HG03575 (cell line): ENCODE data around the gene BNC1.
"Not testable (repeated sequence)": the region's sequence is repeated elsewhere in the genome, so short reads cannot be mapped to it uniquely, and the experiment has no call there.

Experiments used
- ATAC-seq: cut with Tn5 transposase; IDR thresholded peaks from one replicate; pipeline ENCODE4 v1.9.1; 2021; ENCODE audit not compliant: unreplicated experiment, insufficient number of reproducible peaks, low FRiP score; ENCODE audit errors: extremely low read depth

BNC1 gene

DNA sequence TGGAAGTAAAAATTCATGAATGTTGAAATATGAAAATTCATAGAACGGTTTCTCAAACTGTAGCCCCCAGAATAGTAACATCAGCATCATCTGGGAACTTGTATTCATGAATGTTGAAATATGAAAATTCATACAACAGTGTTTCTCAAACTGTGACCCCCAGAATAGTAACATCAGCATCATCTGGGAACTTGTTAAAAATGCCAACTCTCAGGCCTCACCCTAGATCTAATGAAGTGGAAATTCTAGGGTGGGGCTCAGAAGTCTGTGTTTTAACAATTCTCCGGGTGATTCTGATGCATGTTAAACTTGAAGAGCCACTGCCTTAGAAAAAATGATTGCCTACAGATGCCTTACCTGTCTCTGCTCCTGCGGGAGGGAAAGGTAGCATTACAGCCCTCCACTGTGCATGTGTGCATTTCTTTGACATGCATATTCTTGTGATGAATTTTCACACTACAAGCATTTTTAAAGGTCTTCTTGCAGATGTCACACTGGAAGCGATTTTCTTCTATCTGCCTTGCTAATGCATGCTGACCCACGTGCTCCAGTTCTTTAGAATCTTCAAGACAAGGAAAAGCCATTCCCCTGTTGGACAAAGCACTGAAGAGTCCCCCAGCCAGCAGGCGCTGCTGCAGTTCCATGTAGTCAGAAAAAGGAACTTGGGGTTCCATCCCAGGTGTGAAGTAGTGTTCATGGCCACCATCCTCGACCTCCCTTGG lies 21.7 kb downstream of the BNC1 start:
- no peak for ATAC-seq

DNA sequence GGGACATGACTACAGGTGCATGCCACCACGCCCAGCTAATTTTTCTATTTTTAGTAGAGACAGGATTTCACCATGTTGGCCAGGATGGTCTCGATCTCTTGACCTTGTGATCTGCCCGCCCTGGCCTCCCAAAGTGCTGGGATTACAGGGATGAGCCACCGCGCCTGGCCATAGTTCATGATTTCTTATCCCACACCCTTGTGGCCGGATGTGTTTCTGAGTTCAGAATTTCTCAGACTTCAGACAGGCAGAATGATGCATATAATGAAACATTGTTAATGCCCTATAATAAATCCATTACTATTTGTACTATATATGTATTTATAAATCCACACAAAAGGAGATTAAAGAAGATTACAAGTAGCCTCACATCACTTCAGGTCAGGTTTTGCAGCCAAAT lies 22.3 kb downstream of the BNC1 start:
- ATAC-seq: not testable (repeated sequence)

DNA sequence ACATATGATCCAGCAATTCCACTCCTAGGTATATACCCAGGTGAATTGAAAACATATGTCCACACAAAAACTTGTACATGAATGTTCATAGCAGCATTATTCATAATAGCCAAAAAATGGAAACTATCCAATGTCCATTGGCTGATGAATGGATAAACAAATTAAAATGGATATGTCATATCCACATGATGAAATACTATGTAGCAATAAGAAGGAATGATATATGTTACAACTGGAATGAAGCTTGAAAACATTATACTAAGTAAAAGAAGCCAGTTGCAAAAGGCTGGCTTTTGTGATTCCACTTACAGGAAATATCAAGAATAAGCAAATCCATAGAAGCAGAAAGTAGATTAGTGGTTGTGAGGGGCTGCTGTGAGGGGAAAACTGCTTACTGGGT lies 33.7 kb downstream of the BNC1 start:
- no peak for ATAC-seq

DNA sequence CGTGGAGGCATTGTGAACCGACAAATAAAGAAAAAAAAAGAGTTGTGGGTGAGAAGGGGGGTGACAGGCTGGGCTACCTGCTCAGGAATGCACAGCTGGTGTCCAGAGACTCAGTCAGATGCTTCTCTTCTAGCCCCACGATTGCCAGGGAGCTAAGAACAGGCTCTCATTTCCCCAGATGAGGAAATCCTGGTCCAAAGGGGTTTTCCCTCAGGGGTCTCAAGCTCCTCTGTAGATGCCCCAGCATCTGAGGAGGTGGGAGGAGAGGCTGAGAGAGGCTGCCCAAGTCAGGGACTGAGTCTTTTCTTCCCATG lies 35.5 kb downstream of the BNC1 start:
- no peak for ATAC-seq

GRCh38 chr15:83248151-83249029 lies 36.1 kb downstream of the BNC1 start:
- no peak for ATAC-seq

DNA sequence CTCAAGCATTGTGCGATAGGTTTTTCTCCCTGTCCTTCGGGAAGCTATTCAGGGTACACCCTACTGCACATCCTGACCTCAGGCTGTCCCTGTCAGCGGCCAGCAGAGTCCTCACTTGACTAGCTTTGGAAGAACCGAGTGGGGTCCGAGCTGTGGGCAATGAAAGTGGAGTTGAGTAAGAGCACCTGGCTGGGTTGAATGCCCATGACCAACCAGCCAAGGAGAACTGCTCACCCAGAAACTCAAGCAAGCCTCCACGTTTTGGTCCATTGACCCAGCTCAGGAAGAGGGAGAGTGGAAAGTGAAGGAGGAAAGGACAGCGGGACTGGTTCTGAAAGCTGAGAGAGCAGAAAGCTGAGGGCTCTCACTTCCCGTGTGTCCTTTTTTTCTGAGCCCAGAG lies 40.8 kb downstream of the BNC1 start:
- no peak for ATAC-seq

- no peak for ATAC-seq
Observed at GRCh38 chr15:83230242-83230641, 54.2 kb downstream of the BNC1 start.

DNA sequence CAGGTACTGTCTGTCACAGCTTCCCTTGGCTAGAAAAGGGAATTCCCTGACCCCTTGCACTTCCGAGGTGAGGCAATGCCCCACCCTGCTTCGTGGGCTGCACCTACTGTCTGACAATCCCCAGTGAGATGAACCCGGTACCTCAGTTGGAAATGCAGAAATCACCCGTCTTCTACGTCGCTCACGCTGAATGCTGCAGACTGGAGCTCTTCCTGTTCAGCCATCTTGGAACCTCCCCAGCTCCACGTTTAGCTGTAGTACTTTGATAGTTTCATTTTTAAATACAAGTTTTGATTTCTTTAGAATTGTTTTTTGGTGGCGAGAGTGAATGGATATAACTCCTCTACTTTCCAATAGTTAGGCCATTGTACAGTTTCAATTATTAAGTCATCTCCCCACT lies 59.0 kb downstream of the BNC1 start:
- no peak for ATAC-seq

- ATAC-seq: not testable (repeated sequence)
Observed at GRCh38 chr15:83221781-83222180, 62.7 kb downstream of the BNC1 start.

GRCh38 chr15:83219026-83219425 lies 65.4 kb downstream of the BNC1 start:
- ATAC-seq: no peak

GRCh38 chr15:83215306-83215705 lies 69.2 kb downstream of the BNC1 start:
- ATAC-seq: no peak

DNA sequence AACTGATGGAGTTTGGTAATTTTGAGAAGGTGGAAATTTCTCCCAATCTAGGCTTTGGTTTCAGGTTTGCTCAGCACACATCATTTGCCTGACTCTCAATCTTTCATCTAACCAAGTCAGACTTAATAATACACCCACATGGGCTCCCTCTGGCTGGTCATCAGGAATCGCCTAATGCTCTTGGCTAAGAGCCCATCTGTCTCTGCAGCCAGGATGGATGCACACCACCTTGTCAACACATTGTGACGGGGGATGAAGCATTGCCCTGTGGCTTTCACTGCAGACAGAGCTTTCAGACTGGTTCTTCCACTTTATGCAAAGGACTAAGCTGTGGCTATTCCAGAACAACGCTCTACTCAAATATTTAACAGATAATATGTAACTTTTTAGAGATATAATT lies 73.8 kb downstream of the BNC1 start:
- ATAC-seq: no peak

GRCh38 chr15:83209333-83209732 lies 75.1 kb downstream of the BNC1 start:
- no peak for ATAC-seq

- ATAC-seq: no peak
Observed at GRCh38 chr15:83208367-83208661, 76.2 kb downstream of the BNC1 start.

- ATAC-seq: no peak
Observed at GRCh38 chr15:83207660-83208366, 76.7 kb downstream of the BNC1 start, which contains the start of gene HDGFL3. TSS of gene HDGFL3 (minus strand) at chr15:83207823. CDS start at chr15:83207414, 409 bp downstream.

DNA sequence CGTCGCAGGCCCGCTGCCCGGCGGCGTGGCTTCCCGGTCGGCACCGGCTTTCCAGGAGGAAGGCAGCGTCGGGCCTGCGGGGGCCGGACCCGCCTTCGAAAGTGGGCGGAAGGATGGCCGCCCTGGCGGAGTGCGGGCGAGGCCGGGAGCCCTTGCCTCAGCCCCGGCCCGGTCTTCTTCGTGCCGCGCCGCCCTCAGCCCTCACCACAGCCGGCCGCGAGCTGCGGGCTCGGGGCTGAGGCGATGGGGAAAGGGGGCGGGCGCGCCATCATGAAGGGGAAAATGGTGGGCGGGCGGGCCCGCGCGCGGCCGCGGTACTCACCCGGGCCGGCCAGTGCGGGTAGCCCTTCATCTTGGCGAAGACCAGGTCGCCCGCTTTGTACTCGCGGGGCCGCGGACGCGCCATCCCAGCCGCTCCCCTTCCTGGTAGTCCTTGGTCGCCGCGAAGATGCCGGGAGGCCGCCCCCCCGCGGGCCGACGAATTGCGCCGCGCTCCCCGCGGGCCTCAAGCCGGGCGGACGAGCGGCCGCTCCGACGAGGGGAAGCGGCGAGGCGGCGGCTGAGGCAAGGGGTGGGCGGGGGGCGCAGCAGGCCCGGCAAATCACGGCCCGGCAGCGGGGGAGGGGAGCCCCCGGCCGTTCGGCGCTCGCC lies 77.3 kb downstream of the BNC1 start:
- no peak for ATAC-seq

DNA sequence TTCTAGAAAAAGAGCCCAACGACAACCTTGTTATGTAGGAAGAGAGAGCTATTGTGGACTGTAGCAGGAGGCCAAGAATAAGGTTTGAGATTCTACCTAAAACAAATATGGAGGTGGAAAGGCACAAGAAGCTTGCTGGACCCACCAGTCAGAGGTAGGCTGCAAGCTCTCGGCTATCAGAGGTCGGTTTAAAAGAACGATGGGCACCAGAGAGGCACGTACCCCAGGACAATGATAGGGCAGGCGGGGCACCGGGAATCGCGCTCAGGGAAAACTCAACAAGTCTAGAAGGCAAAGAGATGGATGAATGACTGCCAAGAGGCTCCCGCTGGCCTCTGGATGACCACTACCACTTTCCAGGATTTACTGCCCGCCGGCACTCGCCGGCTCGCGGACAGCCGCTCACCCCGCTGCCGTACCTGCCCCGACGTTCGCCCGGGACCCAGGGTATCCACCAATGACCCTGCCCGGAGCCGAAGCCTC lies 77.9 kb downstream of the BNC1 start:
- ATAC-seq: no peak
